Right lobe of liver (tissue), 6 donors: ENCODE data around the gene ZC3H11A. TPM values are rescaled to one million over a fixed set of nuclear protein-coding genes. Genes with fewer than 3 reads are reported as not detected.

ENCODE experiments used
- ATAC-seq, 4 donors: fragments of 200-7000 bp; cut with Tn5 transposase; one replicate each; pipeline ENCODE4 v1.9.1; 2020; ENCODE audit warnings: mild to moderate bottlenecking in 4 of 4, moderate library complexity in 4 of 4
- DNase-seq, 3 donors: peaks; one replicate each; pipeline ENCODE4 v3.0.0-alpha.2; 2020
- H3K27ac ChIP-seq, 3 donors: fragments of 200-600 bp; one replicate each; pipeline ENCODE4 v1.8.0; 2022
- H3K27me3 ChIP-seq, 2 donors: fragments of 200-600 bp; one replicate each; pipeline ENCODE4 v1.8.0; 2022
- H3K36me3 ChIP-seq, 4 donors: fragments of 200-600 bp; sonication (generic) in 1 of 4; one replicate each; pipeline versions ENCODE4 v1.5.1 to v1.8.0; 2017 to 2022; ENCODE audit warnings: control low read depth in 1 of 4
- H3K4me1 ChIP-seq, 4 donors: fragments of 200-600 bp; sonication (generic) in 1 of 4; one replicate each; pipeline versions ENCODE4 v1.5.1 to v1.8.0; 2017 to 2022; ENCODE audit warnings: control low read depth in 1 of 4
- H3K4me3 ChIP-seq, 3 donors: fragments of 200-600 bp; one replicate each; pipeline ENCODE4 v1.8.0; 2022
- H3K9me3 ChIP-seq, 4 donors: fragments of 200-600 bp; sonication (generic) in 1 of 4; one replicate each; pipeline versions ENCODE4 v1.5.1 to v1.8.0; 2017 to 2022; ENCODE audit warnings: control low read depth in 1 of 4
- CTCF ChIP-seq, 4 donors: fragments of 200-600 bp in 3 of 4; fragments of 450-650 bp in 1 of 4; IDR thresholded peaks; one replicate each; pipeline versions ENCODE4 v1.5.1 to v1.8.0; 2016 to 2022; ENCODE audit warnings: antibody characterized with exemption in 4 of 4, mild to moderate bottlenecking in 2 of 4
- POLR2A ChIP-seq: fragments of 450-650 bp; IDR thresholded peaks from one replicate; pipeline ENCODE4 v1.6.1; 2017; ENCODE audit warnings: antibody characterized with exemption, mild to moderate bottlenecking
- WGBS: methylation state at CpG from one replicate; pipeline ENCODE4 v1.1.6; 2018; ENCODE audit warnings: low coverage, low lambda C conversion rate; ENCODE audit not compliant: insufficient coverage; ENCODE audit errors: missing lambda C conversion rate; 5-methylcytosine and 5-hydroxymethylcytosine counted together
- intact Hi-C, 2 donors: fragments of 100-400 bp; cut with DNase I; formaldehyde crosslinking; loops; one replicate each; pipeline versions ENCODE4 v1.11.2 to v1.14.1; 2022
- total RNA-seq, 6 experiments: library from RNA; depleted of rRNA in 2 of 6; stranded (reverse); fragments of >200 nt in 2 of 6; fragmentation: NEBNext Ultra II Directional in 3 of 6; extraction: Animal tissue kit (Norgen Biotek cat#: 25700) in 3 of 6; gene quantifications; one replicate each; pipeline versions ENCODE4 v1.1.0 to v1.2.4, GENCODE V29; 2016 to 2023
- donor health status: DM: no; HTN: yes; CAD: no.
- donor health status: DM: no; HTN: no; CAD: no.
- donor health status: DM: no; HTN: no; CAD: no.
- donor health status: DM: no; HTN: yes; CAD: no.
- donor health status: DM: no; HTN: yes; CAD: no.

The ZC3H11A gene
- total RNA-seq, 6 experiments from 2014 or later = 22.8 to 47.7 (median 31.8) TPM

GRCh38 chr1:203777596-203777995 is 17.8 kb upstream of the ZC3H11A start:
- WGBS = 76% methylated on average over 3 of the region's 3 CpGs
- DNase-seq = no peak
- TF ChIP-seq POLR2A = no peak
- TF ChIP-seq CTCF (IDR thresholded peaks at IDR 0.05) = no peak
- H3K27ac ChIP-seq = no peak overlapping the region
- H3K36me3 ChIP-seq = no peaks in the 10 kb centered on the region
- no peaks in the 10 kb centered on the region for H3K27me3 ChIP-seq
- H3K4me1 ChIP-seq = no peaks in the 10 kb centered on the region
- H3K9me3 ChIP-seq = no peaks in the 10 kb centered on the region
- H3K4me3 ChIP-seq = no peak overlapping the region
- intact Hi-C loops = no loop called here
- no peak for ATAC-seq

GRCh38 chr1:203778146-203778545 is 17.3 kb upstream of the ZC3H11A start:
- H3K27ac ChIP-seq = no peak overlapping the region
- H3K27me3 ChIP-seq = no peaks in the 10 kb centered on the region
- no peak for DNase-seq
- ATAC-seq = no peak
- no peaks in the 10 kb centered on the region for H3K9me3 ChIP-seq
- H3K36me3 ChIP-seq = no peaks in the 10 kb centered on the region
- TF ChIP-seq CTCF (IDR thresholded peaks at IDR 0.05) (no peak), POLR2A (no peak)
- no peak overlapping the region for H3K4me3 ChIP-seq
- intact Hi-C loops = no loop called here
- WGBS = 29% methylated on average over 2 of the region's 3 CpGs
- no peaks in the 10 kb centered on the region for H3K4me1 ChIP-seq

- H3K4me1 ChIP-seq = no peaks in the 10 kb centered on the region
- TF ChIP-seq POLR2A (no peak), CTCF (IDR thresholded peaks at IDR 0.05) (no peak)
- H3K36me3 ChIP-seq = no peaks in the 10 kb centered on the region
- no peaks in the 10 kb centered on the region for H3K9me3 ChIP-seq
- WGBS = 64% methylated on average over 2 of the region's 4 CpGs
- no peaks in the 10 kb centered on the region for H3K27me3 ChIP-seq
- H3K27ac ChIP-seq = no peak overlapping the region
- H3K4me3 ChIP-seq = no peak overlapping the region
- intact Hi-C loops = no loop called here
- DNase-seq (no peak), ATAC-seq (no peak)
Measured at GRCh38 chr1:203778789-203779188, 16.6 kb upstream of the ZC3H11A start.

- Histone ChIP-seq H3K9me3 (no peaks in the 10 kb centered on the region), H3K27ac (no peak overlapping the region), H3K4me1 (no peaks in the 10 kb centered on the region), H3K27me3 (no peaks in the 10 kb centered on the region), H3K4me3 (no peak overlapping the region), H3K36me3 (no peaks in the 10 kb centered on the region)
- no peak for DNase-seq
- intact Hi-C loops = no loop called here
- TF ChIP-seq CTCF (IDR thresholded peaks at IDR 0.05) = no peak
- 84% methylated on average over 6 of the region's 7 CpGs for WGBS
- ATAC-seq = no peak
Measured at GRCh38 chr1:203781962-203782361, 13.5 kb upstream of the ZC3H11A start.

GRCh38 chr1:203789966-203790365 is 5.5 kb upstream of the ZC3H11A start:
- H3K27me3 ChIP-seq = no peaks in the 10 kb centered on the region
- intact Hi-C loops = no loop called here
- ATAC-seq (no peak), DNase-seq (no peak)
- H3K36me3 ChIP-seq = no peaks in the 10 kb centered on the region
- H3K4me3 ChIP-seq = no peak overlapping the region
- TF ChIP-seq POLR2A (no peak), CTCF (IDR thresholded peaks at IDR 0.05) (no peak)
- H3K27ac ChIP-seq = no peak overlapping the region
- 45% methylated on average over 1 of the region's 3 CpGs for WGBS
- no peaks in the 10 kb centered on the region for H3K9me3 ChIP-seq
- H3K4me1 ChIP-seq = no peaks in the 10 kb centered on the region
